KMS-11 (cell line): ENCODE results near the gene TBXAS1.

ENCODE experiments used
- H2AFZ ChIP-seq: fragments of 200-600 bp; sonication (generic); 2 replicates; pipeline ENCODE4 v1.6.1; 2016; ENCODE audit warnings: antibody characterized with exemption, mixed run types, low read depth
- H3K27ac ChIP-seq: fragments of 200-600 bp; sonication (generic); 2 replicates; pipeline ENCODE4 v1.6.1; 2016; ENCODE audit warnings: mild to moderate bottlenecking, mixed run types
- H3K27me3 ChIP-seq: fragments of 200-600 bp; sonication (generic); 2 replicates; pipeline ENCODE4 v1.6.1; 2017; ENCODE audit warnings: mild to moderate bottlenecking, low read depth, mixed run types, moderate library complexity; ENCODE audit not compliant: insufficient read depth
- H3K36me3 ChIP-seq: fragments of 200-600 bp; sonication (generic); 2 replicates; pipeline ENCODE4 v1.6.1; 2017; ENCODE audit warnings: mild to moderate bottlenecking, mixed run types; ENCODE audit not compliant: insufficient read depth
- H3K4me1 ChIP-seq: fragments of 200-600 bp; sonication (generic); 2 replicates; pipeline ENCODE4 v1.6.1; 2016; ENCODE audit warnings: mild to moderate bottlenecking, low read depth, mixed run types; ENCODE audit not compliant: poor library complexity, severe bottlenecking
- H3K4me2 ChIP-seq: fragments of 200-600 bp; sonication (generic); 2 replicates; pipeline ENCODE4 v1.7.0; 2016; ENCODE audit warnings: mild to moderate bottlenecking, mixed run types
- H3K4me3 ChIP-seq: fragments of 200-600 bp; sonication (generic); IDR thresholded peaks from 2 replicates; pipeline ENCODE4 v1.6.1; 2017; ENCODE audit warnings: low read depth, low read length, mixed read lengths; ENCODE audit not compliant: insufficient read depth
- H3K79me2 ChIP-seq: fragments of 200-600 bp; sonication (generic); 2 replicates; pipeline ENCODE4 v1.6.1; 2016; ENCODE audit warnings: low read depth, mixed run types; ENCODE audit not compliant: insufficient read depth
- H3K9ac ChIP-seq: fragments of 200-600 bp; sonication (generic); 2 replicates; pipeline ENCODE4 v1.6.1; 2016; ENCODE audit warnings: mild to moderate bottlenecking, mixed run types
- H4K20me1 ChIP-seq: fragments of 200-600 bp; sonication (generic); 2 replicates; pipeline ENCODE4 v1.6.1; 2016; ENCODE audit warnings: mild to moderate bottlenecking, mixed run types; ENCODE audit not compliant: insufficient read depth
- CTCF ChIP-seq: fragments of 200-600 bp; sonication (generic); conservative IDR thresholded peaks from 2 replicates; pipeline ENCODE4 v1.6.1; 2017; ENCODE audit warnings: low read depth, mild to moderate bottlenecking, antibody characterized with exemption, low read length, moderate library complexity, mixed read lengths

The TBXAS1 gene

DNA sequence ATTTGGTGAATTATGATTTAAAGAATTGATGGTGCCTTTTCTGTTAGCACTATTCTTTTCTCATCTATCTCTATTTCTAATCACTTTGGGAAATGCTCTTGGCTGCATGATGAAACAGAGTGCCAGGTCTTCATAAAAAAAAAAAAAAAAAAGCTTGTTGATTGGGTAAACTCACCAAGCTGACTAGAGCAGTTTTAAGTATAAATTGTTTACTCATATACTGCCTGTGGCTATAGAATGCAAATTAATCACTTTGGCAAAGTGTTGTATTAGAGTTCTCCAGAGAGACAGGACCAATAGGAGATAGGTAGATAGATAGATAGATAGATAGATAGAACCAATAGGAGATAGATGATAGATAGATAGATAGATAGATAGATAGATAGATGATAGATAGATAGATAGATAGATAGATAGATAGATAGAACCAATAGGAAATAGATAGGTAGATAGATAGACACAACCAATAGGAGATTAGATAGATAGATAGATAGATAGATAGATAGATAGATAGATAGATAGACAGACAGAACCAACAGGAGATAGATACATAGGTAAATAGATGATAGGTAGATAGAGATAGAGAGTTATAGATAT is 20.1 kb upstream of the TBXAS1 start:
- H4K20me1 ChIP-seq = no peaks in the 10 kb centered on the region
- H3K9ac ChIP-seq = no peak overlapping the region
- H3K79me2 ChIP-seq = no peaks in the 10 kb centered on the region
- H3K36me3 ChIP-seq = no peaks in the 10 kb centered on the region
- H3K27ac ChIP-seq = no peak overlapping the region
- TF ChIP-seq CTCF = no peak
- H2AFZ ChIP-seq = no peak overlapping the region
- no peak overlapping the region for H3K4me3 ChIP-seq
- no peak overlapping the region for H3K4me2 ChIP-seq
- H3K27me3 ChIP-seq = no peaks in the 10 kb centered on the region
- H3K4me1 ChIP-seq = no peaks in the 10 kb centered on the region

- Histone ChIP-seq H3K4me3 (no peak overlapping the region), H3K79me2 (no peaks in the 10 kb centered on the region), H3K4me2 (no peak overlapping the region), H4K20me1 (no peaks in the 10 kb centered on the region), H3K27ac (no peak overlapping the region), H3K4me1 (no peaks in the 10 kb centered on the region), H3K36me3 (no peaks in the 10 kb centered on the region), H3K27me3 (no peaks in the 10 kb centered on the region), H2AFZ (no peak overlapping the region), H3K9ac (no peak overlapping the region)
- TF ChIP-seq CTCF = no peak
Observed at GRCh38 chr7:139811066-139811465, 18.0 kb upstream of the TBXAS1 start.

DNA sequence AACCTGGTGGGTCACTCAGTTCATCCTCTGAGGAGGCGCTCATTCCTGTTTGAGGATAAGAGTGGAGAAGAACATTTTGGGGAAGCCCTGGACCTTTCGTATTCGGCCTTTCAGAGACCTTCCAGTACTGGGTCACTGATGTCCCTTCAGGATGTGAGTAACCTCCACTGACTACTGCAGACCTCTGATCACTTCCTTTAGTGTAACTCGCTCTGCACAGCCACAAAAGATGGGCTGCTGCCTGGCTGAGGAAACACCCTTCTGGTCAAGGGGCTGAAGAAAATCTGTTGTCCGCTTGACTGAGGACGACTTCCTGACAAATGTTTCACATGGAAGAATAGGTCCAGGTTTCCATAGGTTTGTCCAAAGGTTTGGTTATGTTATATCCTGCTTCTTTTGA is 15.9 kb upstream of the TBXAS1 start:
- Histone ChIP-seq H2AFZ (no peak overlapping the region), H3K79me2 (no peaks in the 10 kb centered on the region), H4K20me1 (no peaks in the 10 kb centered on the region), H3K27ac (no peak overlapping the region), H3K27me3 (no peaks in the 10 kb centered on the region), H3K4me1 (no peaks in the 10 kb centered on the region), H3K36me3 (no peaks in the 10 kb centered on the region), H3K9ac (no peak overlapping the region), H3K4me2 (no peak overlapping the region), H3K4me3 (no peak overlapping the region)
- no peak for TF ChIP-seq CTCF

- no peaks in the 10 kb centered on the region for H3K4me1 ChIP-seq
- H4K20me1 ChIP-seq = no peaks in the 10 kb centered on the region
- H3K79me2 ChIP-seq = no peaks in the 10 kb centered on the region
- no peak overlapping the region for H3K4me3 ChIP-seq
- H3K27ac ChIP-seq = no peak overlapping the region
- no peak for TF ChIP-seq CTCF
- H2AFZ ChIP-seq = no peak overlapping the region
- no peak overlapping the region for H3K4me2 ChIP-seq
- no peaks in the 10 kb centered on the region for H3K36me3 ChIP-seq
- H3K27me3 ChIP-seq = no peaks in the 10 kb centered on the region
- H3K9ac ChIP-seq = no peak overlapping the region
Observed at GRCh38 chr7:139813689-139814088, 15.4 kb upstream of the TBXAS1 start.
